Measurements from ENCODE around the gene FMNL1.

The FMNL1 gene

DNA sequence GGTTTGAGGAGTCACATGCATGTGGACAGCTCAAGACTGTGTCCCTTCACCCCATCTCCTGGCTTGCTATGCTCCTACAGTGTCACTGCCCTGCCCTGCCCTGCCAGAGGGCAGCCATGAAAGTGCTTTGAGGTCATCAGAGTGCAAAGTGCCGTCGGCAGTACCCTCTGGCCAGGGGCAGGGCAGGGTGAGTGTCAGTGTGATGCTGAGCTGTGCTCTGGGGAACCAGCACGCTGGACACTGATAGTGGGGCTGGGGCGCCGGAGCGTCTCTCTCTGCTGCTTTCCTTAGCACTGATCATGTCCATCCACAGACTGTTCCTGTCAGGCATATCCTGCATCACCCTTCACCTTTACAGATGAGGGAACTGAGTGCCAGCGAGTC, 41.8 kb downstream of the FMNL1 start:
- H3K9ac ChIP-seq (ENCODE audit: low read depth, low read length) = no peak overlapping the region
- no peak overlapping the region for H3K27ac ChIP-seq (ENCODE audit: low read length)
- no peak for DNase-seq
- no peaks in the 10 kb centered on the region for H3K27me3 ChIP-seq (ENCODE audit: insufficient read depth, low read length, poor library complexity)
- H2AFZ ChIP-seq (ENCODE audit: low read depth, low read length) = no peak overlapping the region
- peaks cover 7% of the 10 kb centered on the region for H3K4me1 ChIP-seq (ENCODE audit: insufficient read depth, low read length)
- H3K4me3 ChIP-seq (ENCODE audit: low read depth in 1 of 2, low read length in 2 of 2) = no peak overlapping the region
- H3K4me2 ChIP-seq (ENCODE audit: insufficient read depth, low read length) = no peak overlapping the region
- no peak for ATAC-seq (ENCODE audit: insufficient read depth, low read depth)
- H3K9me3 ChIP-seq (ENCODE audit: insufficient read depth, low read length, severe bottlenecking) = no peaks in the 10 kb centered on the region
- TF ChIP-seq EZH2 (IDR thresholded peaks at IDR 0.05; ENCODE audit: borderline replicate concordance, low read depth, low read length, severe bottlenecking) (no peak), CTCF (IDR thresholded peaks at IDR 0.05; ENCODE audit: borderline replicate concordance, extremely low read depth, low read length, poor library complexity, severe bottlenecking) (no peak)
- no peaks in the 10 kb centered on the region for H4K20me1 ChIP-seq (ENCODE audit: insufficient read depth, low read length)
- H3K79me2 ChIP-seq (ENCODE audit: insufficient read depth, low read length) = no peaks in the 10 kb centered on the region
- peaks cover 55% of the 10 kb centered on the region for H3K36me3 ChIP-seq (ENCODE audit: insufficient read depth, low read length)

DNA sequence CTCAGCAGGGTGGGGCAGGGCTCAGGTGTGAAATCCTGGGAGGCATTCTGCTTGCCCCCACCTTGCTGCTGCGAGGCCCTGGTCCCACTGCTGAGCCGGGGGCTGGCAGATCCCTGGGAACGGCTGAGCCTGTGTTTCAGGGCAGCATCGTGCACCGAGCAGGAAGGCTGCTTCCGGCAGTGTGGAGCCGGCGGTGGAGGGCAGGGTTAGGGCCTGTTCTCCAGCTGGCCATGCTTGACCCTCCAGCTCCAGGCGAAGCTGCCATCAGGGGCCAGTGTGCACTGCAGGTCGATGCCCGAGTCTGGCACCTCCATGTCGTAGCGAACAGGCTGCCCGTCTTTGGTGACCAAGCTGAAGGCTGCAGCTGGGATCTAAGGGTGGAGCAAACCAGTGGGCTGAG, 42.7 kb downstream of the FMNL1 start:
- ATAC-seq (ENCODE audit: insufficient read depth, low read depth) = no peak
- no peak overlapping the region for H3K27ac ChIP-seq (ENCODE audit: low read length)
- no peak overlapping the region for H3K9ac ChIP-seq (ENCODE audit: low read depth, low read length)
- no peaks in the 10 kb centered on the region for H3K27me3 ChIP-seq (ENCODE audit: insufficient read depth, low read length, poor library complexity)
- H3K79me2 ChIP-seq (ENCODE audit: insufficient read depth, low read length) = no peaks in the 10 kb centered on the region
- no peak overlapping the region for H2AFZ ChIP-seq (ENCODE audit: low read depth, low read length)
- H3K4me2 ChIP-seq (ENCODE audit: insufficient read depth, low read length) = no peak overlapping the region
- DNase-seq = no peak
- peaks cover 7% of the 10 kb centered on the region for H3K4me1 ChIP-seq (ENCODE audit: insufficient read depth, low read length)
- no peaks in the 10 kb centered on the region for H3K9me3 ChIP-seq (ENCODE audit: insufficient read depth, low read length, severe bottlenecking)
- no peak overlapping the region for H3K4me3 ChIP-seq (ENCODE audit: low read depth in 1 of 2, low read length in 2 of 2)
- no peaks in the 10 kb centered on the region for H4K20me1 ChIP-seq (ENCODE audit: insufficient read depth, low read length)
- peaks cover 65% of the 10 kb centered on the region for H3K36me3 ChIP-seq (ENCODE audit: insufficient read depth, low read length)
- TF ChIP-seq CTCF (IDR thresholded peaks at IDR 0.05; ENCODE audit: borderline replicate concordance, extremely low read depth, low read length, poor library complexity, severe bottlenecking) (no peak), EZH2 (IDR thresholded peaks at IDR 0.05; ENCODE audit: borderline replicate concordance, low read depth, low read length, severe bottlenecking) (no peak)

GRCh38 chr17:45264988-45265387, 43.3 kb downstream of the FMNL1 start:
- Histone ChIP-seq H3K4me1 (ENCODE audit: insufficient read depth, low read length) (peaks cover 7% of the 10 kb centered on the region), H3K9ac (ENCODE audit: low read depth, low read length) (no peak overlapping the region), H3K79me2 (ENCODE audit: insufficient read depth, low read length) (no peaks in the 10 kb centered on the region), H3K27ac (ENCODE audit: low read length) (no peak overlapping the region), H4K20me1 (ENCODE audit: insufficient read depth, low read length) (no peaks in the 10 kb centered on the region), H3K4me3 (ENCODE audit: low read depth in 1 of 2, low read length in 2 of 2) (no peak overlapping the region), H3K36me3 (ENCODE audit: insufficient read depth, low read length) (peaks cover 70% of the 10 kb centered on the region), H3K9me3 (ENCODE audit: insufficient read depth, low read length, severe bottlenecking) (no peaks in the 10 kb centered on the region), H3K27me3 (ENCODE audit: insufficient read depth, low read length, poor library complexity) (no peaks in the 10 kb centered on the region), H2AFZ (ENCODE audit: low read depth, low read length) (no peak overlapping the region), H3K4me2 (ENCODE audit: insufficient read depth, low read length) (no peak overlapping the region)
- ATAC-seq (ENCODE audit: insufficient read depth, low read depth) = no peak
- DNase-seq = no peak
- TF ChIP-seq CTCF (IDR thresholded peaks at IDR 0.05; ENCODE audit: borderline replicate concordance, extremely low read depth, low read length, poor library complexity, severe bottlenecking) (no peak), EZH2 (IDR thresholded peaks at IDR 0.05; ENCODE audit: borderline replicate concordance, low read depth, low read length, severe bottlenecking) (no peak)

DNA sequence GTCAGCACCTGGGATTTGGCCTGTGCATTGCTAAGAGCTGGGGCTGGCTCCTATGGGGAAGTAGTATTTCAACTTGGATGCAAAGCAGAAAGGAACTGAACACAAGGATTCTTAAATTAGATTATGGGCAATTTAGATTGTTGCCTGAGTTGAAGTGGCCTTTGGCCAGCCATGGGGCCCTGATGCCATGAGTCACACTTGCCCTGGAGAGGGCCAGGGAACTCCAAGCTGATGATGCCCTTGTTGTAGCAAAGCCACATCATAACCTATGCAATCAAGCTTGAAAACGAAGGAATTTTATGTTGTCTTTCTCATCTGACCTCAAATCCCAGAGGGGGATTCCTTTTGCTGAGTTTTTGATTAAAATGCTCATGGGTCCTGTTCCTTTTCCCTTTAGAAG, 44.1 kb downstream of the FMNL1 start:
- Histone ChIP-seq H3K4me2 (ENCODE audit: insufficient read depth, low read length) (no peak overlapping the region), H3K79me2 (ENCODE audit: insufficient read depth, low read length) (no peaks in the 10 kb centered on the region), H3K27me3 (ENCODE audit: insufficient read depth, low read length, poor library complexity) (no peaks in the 10 kb centered on the region), H3K4me1 (ENCODE audit: insufficient read depth, low read length) (peaks cover 7% of the 10 kb centered on the region), H3K27ac (ENCODE audit: low read length) (no peak overlapping the region), H3K9ac (ENCODE audit: low read depth, low read length) (no peak overlapping the region), H3K36me3 (ENCODE audit: insufficient read depth, low read length) (peaks cover 79% of the 10 kb centered on the region), H3K4me3 (ENCODE audit: low read depth in 1 of 2, low read length in 2 of 2) (no peak overlapping the region), H2AFZ (ENCODE audit: low read depth, low read length) (no peak overlapping the region), H4K20me1 (ENCODE audit: insufficient read depth, low read length) (no peaks in the 10 kb centered on the region), H3K9me3 (ENCODE audit: insufficient read depth, low read length, severe bottlenecking) (no peaks in the 10 kb centered on the region)
- DNase-seq (no peak), ATAC-seq (ENCODE audit: insufficient read depth, low read depth) (no peak)
- no peak for TF ChIP-seq CTCF (IDR thresholded peaks at IDR 0.05; ENCODE audit: borderline replicate concordance, extremely low read depth, low read length, poor library complexity, severe bottlenecking)
- TF ChIP-seq EZH2 (IDR thresholded peaks at IDR 0.05; ENCODE audit: borderline replicate concordance, low read depth, low read length, severe bottlenecking) = no peak
